Measurements from ENCODE around the gene SCMH1.

- no peak for TF ChIP-seq CTCF (IDR thresholded peaks at IDR 0.05)
- TF ChIP-seq POLR2AphosphoS5 (IDR thresholded peaks at IDR 0.05; ENCODE audit: low read depth, low read length): no peak
- TF ChIP-seq ZBTB33 (IDR thresholded peaks at IDR 0.05; ENCODE audit: borderline replicate concordance, low read depth): no peak
- TF ChIP-seq MAX (IDR thresholded peaks at IDR 0.05; ENCODE audit: low read depth): no peak
- TF ChIP-seq PBX3 (IDR thresholded peaks at IDR 0.05): no peak
- TF ChIP-seq FOXM1 (IDR thresholded peaks at IDR 0.05; ENCODE audit: low read depth): no peak
Measured at GRCh38 chr1:41072051-41072450, 170.1 kb downstream of the SCMH1 start.

Measured in SK-N-SH (cell line).